ENCODE results near the gene SCYGR4. TPM values are rescaled to one million over a fixed set of nuclear protein-coding genes. Genes with fewer than 3 reads are reported as not detected.

SCYGR4 gene
- total RNA-seq (2013; cell fraction: nucleolus; rRNA removed) = not detected in 2 replicates
- total RNA-seq (2014; rRNA removed) (0.11 TPM in 1 of 2 replicates, not detected in the other), total RNA-seq (2014; rRNA removed; fragmentation: Illumina TruSeq; extraction: Trizol) (not detected in 2 replicates), total RNA-seq (2021) (not detected in 2 replicates), polyA plus RNA-seq (2011; rRNA removed) (not detected in 2 replicates), polyA plus RNA-seq (2014; fragmentation: Illumina TruSeq; extraction: Trizol) (not detected in 2 replicates), polyA plus RNA-seq (2014; fragmentation: Nextera tagmentation; extraction: Ambion mirVana) (not detected), polyA plus RNA-seq (2014; rRNA removed) (not detected in 2 replicates), polyA plus RNA-seq (2016; fragmentation: Nextera tagmentation; extraction: Ambion mirVana) (not detected), polyA minus RNA-seq (2011; rRNA and poly(A)+ RNA removed) (not detected in 2 replicates), Bru-seq, nascent RNA (not detected), BruChase-seq, experiment 1, labeled RNA remaining after a 6-hour chase (percentile 38 among the genes with signal in this experiment), BruChase-seq, experiment 2, labeled RNA remaining after a 2-hour chase (percentile 51 among the genes with signal in this experiment)
- polyA plus RNA-seq (2011; ENCODE audit: low read depth) = not detected
- polyA plus RNA-seq (2011; cell fraction: cytosol; rRNA removed) = not detected in 2 replicates
- not detected in 2 replicates for polyA plus RNA-seq (2011; cell fraction: nucleus; rRNA removed)
- polyA plus RNA-seq (2012) = not detected in 2 replicates
- not detected in 2 replicates for polyA minus RNA-seq (2011; cell fraction: cytosol; rRNA and poly(A)+ RNA removed)
- not detected in 2 replicates for polyA minus RNA-seq (2011; cell fraction: nucleus; rRNA and poly(A)+ RNA removed)
- long read RNA-seq, experiment 1 = 0 reads
- long read RNA-seq, experiment 2 = 0 reads

GRCh38 chr2:227617316-227618230, at the start of gene SCYGR4:
SCYGR4 (plus strand) TSS chr2:227617498; CDS start chr2:227617498, 0 bp downstream.
- WGBS (ENCODE audit: insufficient coverage, insufficient replicate concordance, low lambda C conversion rate, missing lambda C conversion rate) = 70% methylated on average over 20 of the region's 20 CpGs
- no peak for FAIRE-seq

More at GRCh38 chr2:227617316-227618230, at the start of gene SCYGR4:
- H3K4me2 ChIP-seq (ENCODE audit: control insufficient read depth, insufficient read depth) = no peak within 1 kb of the TSS
- RAD21 ChIA-PET (ENCODE audit: unreplicated experiment) = no interaction called here
- no peak for DNase-seq (ENCODE audit: low read depth, low spot score)
- intact Hi-C loops (cut with micrococcal nuclease; ENCODE audit: unreplicated experiment) = no loop called here
- H3K36me3 ChIP-seq (ENCODE audit: control insufficient read depth in 2 of 2, insufficient read depth in 2 of 2, low read length in 1 of 2) = no peaks in the 10 kb centered on the region
- H3K79me2 ChIP-seq (ENCODE audit: control insufficient read depth, insufficient read depth, low read length) = no peaks in the 10 kb centered on the region
- SMC1A ChIA-PET (ENCODE audit: uncharacterized antibody, unreplicated experiment) = interaction anchor here (0.7 to 0.8 kb wide), 2 partner anchors 13 to 47 kb away, joined by 3 read pairs; no protein-coding TSS in a partner anchor
- no peak within 1 kb of the TSS for H3K4me3 ChIP-seq
- no peaks in the 10 kb centered on the region for H3K9me3 ChIP-seq (replicated peaks; ENCODE audit: control insufficient read depth, insufficient read depth, low read length)
- no peak within 1 kb of the TSS for H2AFZ ChIP-seq (ENCODE audit: control insufficient read depth, low read depth, low read length)
- no peak for TF ChIP-seq TCF7 (IDR thresholded peaks at IDR 0.05; ENCODE audit: borderline replicate concordance)
- TF ChIP-seq RELA (IDR thresholded peaks at IDR 0.05; ENCODE audit: borderline replicate concordance, partially characterized antibody) = no peak
- no peak for TF ChIP-seq TARDBP (IDR thresholded peaks at IDR 0.05; ENCODE audit: borderline replicate concordance)
- no peak for TF ChIP-seq ELK1 (IDR thresholded peaks at IDR 0.05; ENCODE audit: low read depth, low read length)
- no peak for TF ChIP-seq TAF1 (IDR thresholded peaks at IDR 0.05; ENCODE audit: borderline replicate concordance, low read depth, low read length)
- no peak for TF ChIP-seq NFXL1 (IDR thresholded peaks at IDR 0.05; ENCODE audit: borderline replicate concordance)
- TF ChIP-seq IRF4 (IDR thresholded peaks at IDR 0.05; ENCODE audit: low read depth, low read length) = no peak
- TF ChIP-seq POLR2A (IDR thresholded peaks at IDR 0.05; ENCODE audit: low read depth, low read length) = no peak
- TF ChIP-seq ASH2L (IDR thresholded peaks at IDR 0.05; ENCODE audit: borderline replicate concordance, low read depth) = no peak
- TF ChIP-seq MEF2B (IDR thresholded peaks at IDR 0.05; ENCODE audit: partially characterized antibody, poor library complexity, severe bottlenecking) = no peak
- no peak for TF ChIP-seq SREBF2 (IDR thresholded peaks at IDR 0.05; ENCODE audit: low read length)
- no peak for TF ChIP-seq PBX3 (IDR thresholded peaks at IDR 0.05; ENCODE audit: insufficient replicate concordance, low read depth, low read length)
- no peak for TF ChIP-seq TCF3 (IDR thresholded peaks at IDR 0.05; ENCODE audit: borderline replicate concordance, insufficient read depth, low read depth, low read length)
- no peak for ATAC-seq
- H3K27me3 ChIP-seq (replicated peaks in 1 of 2; ENCODE audit: control insufficient read depth in 2 of 2, insufficient read depth in 2 of 2, low read length in 1 of 2) = no peaks in the 10 kb centered on the region
- CTCF ChIA-PET = no interaction called here
- H3K27ac ChIP-seq (ENCODE audit: control insufficient read depth, insufficient read depth) = no peak within 1 kb of the TSS
- BruUV-seq (replicated peaks) = no TSS peak
- no peak within 1 kb of the TSS for H3K9ac ChIP-seq (ENCODE audit: control insufficient read depth, insufficient read depth, low read length)
- in situ Hi-C loops (cut with MboI) = no loop called here
- peaks cover 5% of the 10 kb centered on the region; the same call in 1 of the 2 replicates for H3K4me1 ChIP-seq (ENCODE audit: control insufficient read depth, insufficient read depth, low read length)
- POLR2A ChIA-PET = no interaction called here
- H4K20me1 ChIP-seq (ENCODE audit: control insufficient read depth, insufficient read depth) = no peaks in the 10 kb centered on the region

All from GM12878 (cell line).